Measurements from ENCODE around the gene FBXO2. TPM values are rescaled to one million over a fixed set of nuclear protein-coding genes. Genes with fewer than 3 reads are reported as not detected.

FBXO2 gene
- total and polyA plus RNA-seq, 2 donors (not counting 1 experiment from before 2014, with no cell fraction given), result 0.87 to 2.6 TPM

GRCh38 chr1:11649237-11649623 is 5.0 kb downstream of the FBXO2 start:
- no peak for DNase-seq (ENCODE audit: low read depth in 2 of 2)
- no peaks in the 10 kb centered on the region for H4K20me1 ChIP-seq (ENCODE audit: control insufficient read depth, extremely low read depth, insufficient read depth, low read length)

GRCh38 chr1:11648732-11649158 is 5.5 kb downstream of the FBXO2 start:
- H3K27me3 ChIP-seq (ENCODE audit: control insufficient read depth, insufficient read depth, low read length), result peaks cover 5% of the 10 kb centered on the region
- no peaks in the 10 kb centered on the region for H4K20me1 ChIP-seq (ENCODE audit: control insufficient read depth, extremely low read depth, insufficient read depth, low read length)
- TF ChIP-seq EZH2 (IDR thresholded peaks at IDR 0.05; ENCODE audit: low read length, missing control alignments), result no peak
- TF ChIP-seq, protein P1, sequence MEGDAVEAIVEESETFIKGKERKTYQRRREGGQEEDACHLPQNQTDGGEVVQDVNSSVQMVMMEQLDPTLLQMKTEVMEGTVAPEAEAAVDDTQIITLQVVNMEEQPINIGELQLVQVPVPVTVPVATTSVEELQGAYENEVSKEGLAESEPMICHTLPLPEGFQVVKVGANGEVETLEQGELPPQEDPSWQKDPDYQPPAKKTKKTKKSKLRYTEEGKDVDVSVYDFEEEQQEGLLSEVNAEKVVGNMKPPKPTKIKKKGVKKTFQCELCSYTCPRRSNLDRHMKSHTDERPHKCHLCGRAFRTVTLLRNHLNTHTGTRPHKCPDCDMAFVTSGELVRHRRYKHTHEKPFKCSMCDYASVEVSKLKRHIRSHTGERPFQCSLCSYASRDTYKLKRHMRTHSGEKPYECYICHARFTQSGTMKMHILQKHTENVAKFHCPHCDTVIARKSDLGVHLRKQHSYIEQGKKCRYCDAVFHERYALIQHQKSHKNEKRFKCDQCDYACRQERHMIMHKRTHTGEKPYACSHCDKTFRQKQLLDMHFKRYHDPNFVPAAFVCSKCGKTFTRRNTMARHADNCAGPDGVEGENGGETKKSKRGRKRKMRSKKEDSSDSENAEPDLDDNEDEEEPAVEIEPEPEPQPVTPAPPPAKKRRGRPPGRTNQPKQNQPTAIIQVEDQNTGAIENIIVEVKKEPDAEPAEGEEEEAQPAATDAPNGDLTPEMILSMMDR (conservative IDR thresholded peaks at IDR 0.05 in 1 of 2, IDR thresholded peaks at IDR 0.05 in 1 of 2; ENCODE audit: low read depth in 1 of 2, low read length in 2 of 2), result no peak
- no peaks in the 10 kb centered on the region for H3K9me3 ChIP-seq (ENCODE audit: control insufficient read depth, insufficient read depth, low read depth, low read length)
- no peak overlapping the region for H3K27ac ChIP-seq (ENCODE audit: insufficient read depth, low read length)
- H2AFZ ChIP-seq (ENCODE audit: low read length), result no peak overlapping the region
- no peak overlapping the region for H3K9ac ChIP-seq (ENCODE audit: insufficient read depth, low read length)
- DNase-seq (ENCODE audit: low read depth in 2 of 2), result no peak
- H3K4me3 ChIP-seq (replicated peaks in 1 of 4; ENCODE audit: control extremely low read depth in 1 of 4, insufficient read depth in 1 of 4, low read depth in 3 of 4, low read length in 4 of 4), result no peak overlapping the region
- H3K4me1 ChIP-seq (ENCODE audit: control insufficient read depth, extremely low read depth, insufficient read depth, low read length), result no peaks in the 10 kb centered on the region
- no peaks in the 10 kb centered on the region for H3K79me2 ChIP-seq (ENCODE audit: control insufficient read depth, insufficient read depth, low read length)
- no peak overlapping the region for H3K4me2 ChIP-seq (ENCODE audit: extremely low read depth, insufficient read depth, low read length)
- H3K36me3 ChIP-seq (ENCODE audit: control insufficient read depth, insufficient read depth, low read length), result no peaks in the 10 kb centered on the region

More at GRCh38 chr1:11649237-11649623, 5.0 kb downstream of the FBXO2 start:
- Histone ChIP-seq H3K36me3 (ENCODE audit: control insufficient read depth, insufficient read depth, low read length) (no peaks in the 10 kb centered on the region), H3K27me3 (ENCODE audit: control insufficient read depth, insufficient read depth, low read length) (peaks cover 5% of the 10 kb centered on the region), H3K27ac (ENCODE audit: insufficient read depth, low read length) (no peak overlapping the region), H3K4me3 (replicated peaks in 1 of 4; ENCODE audit: control extremely low read depth in 1 of 4, insufficient read depth in 1 of 4, low read depth in 3 of 4, low read length in 4 of 4) (no peak overlapping the region), H3K4me2 (ENCODE audit: extremely low read depth, insufficient read depth, low read length) (no peak overlapping the region), H3K9ac (ENCODE audit: insufficient read depth, low read length) (no peak overlapping the region), H3K79me2 (ENCODE audit: control insufficient read depth, insufficient read depth, low read length) (no peaks in the 10 kb centered on the region), H3K9me3 (ENCODE audit: control insufficient read depth, insufficient read depth, low read depth, low read length) (no peaks in the 10 kb centered on the region), H2AFZ (ENCODE audit: low read length) (no peak overlapping the region), H3K4me1 (ENCODE audit: control insufficient read depth, extremely low read depth, insufficient read depth, low read length) (no peaks in the 10 kb centered on the region)
- TF ChIP-seq, protein P1 (conservative IDR thresholded peaks at IDR 0.05 in 1 of 2, IDR thresholded peaks at IDR 0.05 in 1 of 2; ENCODE audit: low read depth in 1 of 2, low read length in 2 of 2), result no peak
- no peak for TF ChIP-seq EZH2 (IDR thresholded peaks at IDR 0.05; ENCODE audit: low read length, missing control alignments)

- no peak for TF ChIP-seq EZH2 (IDR thresholded peaks at IDR 0.05; ENCODE audit: low read length, missing control alignments)
- TF ChIP-seq, protein P1 (conservative IDR thresholded peaks at IDR 0.05 in 1 of 2, IDR thresholded peaks at IDR 0.05 in 1 of 2; ENCODE audit: low read depth in 1 of 2, low read length in 2 of 2), result no peak
- Histone ChIP-seq H3K9ac (ENCODE audit: insufficient read depth, low read length) (no peak overlapping the region), H3K79me2 (ENCODE audit: control insufficient read depth, insufficient read depth, low read length) (no peaks in the 10 kb centered on the region), H3K27me3 (ENCODE audit: control insufficient read depth, insufficient read depth, low read length) (peaks cover 5% of the 10 kb centered on the region), H3K9me3 (ENCODE audit: control insufficient read depth, insufficient read depth, low read depth, low read length) (no peaks in the 10 kb centered on the region), H3K4me1 (ENCODE audit: control insufficient read depth, extremely low read depth, insufficient read depth, low read length) (no peaks in the 10 kb centered on the region), H3K4me2 (ENCODE audit: extremely low read depth, insufficient read depth, low read length) (no peak overlapping the region), H4K20me1 (ENCODE audit: control insufficient read depth, extremely low read depth, insufficient read depth, low read length) (no peaks in the 10 kb centered on the region), H2AFZ (ENCODE audit: low read length) (no peak overlapping the region), H3K27ac (ENCODE audit: insufficient read depth, low read length) (no peak overlapping the region), H3K4me3 (replicated peaks in 1 of 4; ENCODE audit: control extremely low read depth in 1 of 4, insufficient read depth in 1 of 4, low read depth in 3 of 4, low read length in 4 of 4) (no peak overlapping the region), H3K36me3 (ENCODE audit: control insufficient read depth, insufficient read depth, low read length) (no peaks in the 10 kb centered on the region)
- DNase-seq (ENCODE audit: low read depth in 2 of 2), result no peak
These were observed 6.2 kb downstream of the FBXO2 start for GRCh38 chr1:11648039-11648438.

All from fibroblast of lung (primary cell).